Measurements from ENCODE around the gene APBB3.

The APBB3 gene

DNA sequence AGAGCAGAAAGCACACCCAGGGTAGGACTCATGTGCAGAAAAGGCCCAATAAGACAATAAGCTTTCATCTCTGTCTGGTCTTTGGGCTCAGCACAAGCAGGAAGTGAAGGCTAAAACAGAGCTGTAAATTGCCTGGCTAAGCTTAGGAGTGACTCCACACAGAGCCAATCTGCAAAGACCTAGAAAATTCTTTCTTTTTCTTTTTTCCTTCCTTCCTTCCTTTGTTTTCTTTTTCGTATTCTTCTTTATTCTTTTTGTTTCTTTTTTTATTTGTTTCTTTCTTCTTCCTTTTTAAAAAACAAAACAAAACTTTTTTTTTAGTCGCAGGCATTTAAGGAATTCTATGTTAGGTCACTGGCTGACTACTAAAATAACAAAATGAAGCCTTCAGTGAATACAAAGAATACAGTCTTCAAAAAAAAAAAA, 12.4 kb upstream of the APBB3 start:
- Histone ChIP-seq H3K27me3 (ENCODE audit: control insufficient read depth, insufficient read depth, low read length, poor library complexity, severe bottlenecking) (peaks cover 3% of the 10 kb centered on the region), H3K4me3 (ENCODE audit: insufficient read depth, low read depth, low read length) (no peak overlapping the region), H3K27ac (ENCODE audit: insufficient read depth, low read depth, low read length, poor library complexity, severe bottlenecking) (peak overlapping the region; percentile 44), H3K36me3 (ENCODE audit: control insufficient read depth, insufficient read depth, low read length) (no peaks in the 10 kb centered on the region), H3K4me1 (ENCODE audit: control insufficient read depth, insufficient read depth, low read length) (no peaks in the 10 kb centered on the region), H3K9me3 (ENCODE audit: control insufficient read depth, low read length) (no peaks in the 10 kb centered on the region)
- 80 to 100% methylated on average over 1 to 2 of the region's 2 CpGs for WGBS, 2 experiments

DNA sequence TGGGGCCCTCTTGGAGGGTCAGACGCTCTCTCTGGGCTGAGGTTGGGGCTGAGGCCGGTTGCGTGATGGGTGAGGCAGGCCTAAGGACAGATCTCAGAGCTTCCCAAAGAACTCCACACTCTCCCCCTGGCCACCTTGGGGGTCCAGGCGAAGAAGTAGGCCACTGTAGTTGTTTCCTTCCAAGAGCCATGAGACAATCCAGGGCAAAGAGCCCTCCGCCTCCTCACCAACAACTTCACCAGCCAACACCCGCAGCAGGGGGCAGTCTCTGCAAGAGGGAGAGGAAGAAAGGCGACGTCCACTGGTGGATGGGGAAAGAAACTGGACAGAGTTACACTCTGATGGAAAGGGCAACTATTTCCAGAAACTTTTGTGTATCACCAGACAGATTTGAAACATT, 10.9 kb upstream of the APBB3 start:
- Histone ChIP-seq H3K27me3 (ENCODE audit: control insufficient read depth, insufficient read depth, low read length, poor library complexity, severe bottlenecking) (peaks cover 3% of the 10 kb centered on the region), H3K27ac (ENCODE audit: insufficient read depth, low read depth, low read length, poor library complexity, severe bottlenecking) (no peak overlapping the region), H3K36me3 (ENCODE audit: control insufficient read depth, insufficient read depth, low read length) (no peaks in the 10 kb centered on the region), H3K9me3 (ENCODE audit: control insufficient read depth, low read length) (no peaks in the 10 kb centered on the region), H3K4me1 (ENCODE audit: control insufficient read depth, insufficient read depth, low read length) (no peaks in the 10 kb centered on the region), H3K4me3 (ENCODE audit: insufficient read depth, low read depth, low read length) (no peak overlapping the region)
- 89 to 91% methylated on average over 5 to 8 of the region's 8 CpGs for WGBS, 2 experiments

DNA sequence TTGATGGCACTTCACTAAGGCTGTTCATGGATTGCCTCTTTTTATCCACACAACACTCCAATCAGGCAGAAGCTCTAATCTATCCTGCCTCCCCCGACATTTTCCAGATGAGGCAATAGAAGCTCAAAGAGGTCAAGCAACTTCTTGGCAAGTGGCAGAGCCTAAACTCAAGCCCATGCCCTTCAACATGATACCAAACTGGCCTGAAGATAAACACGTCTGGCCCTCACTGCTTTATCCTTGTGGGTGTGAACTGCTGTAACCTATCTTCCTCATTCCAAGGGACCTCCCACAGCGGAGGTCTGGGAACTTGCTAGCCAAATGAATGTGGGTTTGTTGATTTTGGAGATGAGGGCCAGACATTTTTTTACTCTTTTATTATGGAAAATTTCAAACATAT, 9.8 kb upstream of the APBB3 start:
- H3K36me3 ChIP-seq (ENCODE audit: control insufficient read depth, insufficient read depth, low read length), result no peaks in the 10 kb centered on the region
- H3K4me1 ChIP-seq (ENCODE audit: control insufficient read depth, insufficient read depth, low read length), result no peaks in the 10 kb centered on the region
- H3K4me3 ChIP-seq (ENCODE audit: insufficient read depth, low read depth, low read length), result no peak overlapping the region
- no peak overlapping the region for H3K27ac ChIP-seq (ENCODE audit: insufficient read depth, low read depth, low read length, poor library complexity, severe bottlenecking)
- WGBS, 2 experiments, result 69 to 80% methylated on average over 2 to 3 of the region's 3 CpGs
- H3K9me3 ChIP-seq (ENCODE audit: control insufficient read depth, low read length), result no peaks in the 10 kb centered on the region
- H3K27me3 ChIP-seq (ENCODE audit: control insufficient read depth, insufficient read depth, low read length, poor library complexity, severe bottlenecking), result no peaks in the 10 kb centered on the region

DNA sequence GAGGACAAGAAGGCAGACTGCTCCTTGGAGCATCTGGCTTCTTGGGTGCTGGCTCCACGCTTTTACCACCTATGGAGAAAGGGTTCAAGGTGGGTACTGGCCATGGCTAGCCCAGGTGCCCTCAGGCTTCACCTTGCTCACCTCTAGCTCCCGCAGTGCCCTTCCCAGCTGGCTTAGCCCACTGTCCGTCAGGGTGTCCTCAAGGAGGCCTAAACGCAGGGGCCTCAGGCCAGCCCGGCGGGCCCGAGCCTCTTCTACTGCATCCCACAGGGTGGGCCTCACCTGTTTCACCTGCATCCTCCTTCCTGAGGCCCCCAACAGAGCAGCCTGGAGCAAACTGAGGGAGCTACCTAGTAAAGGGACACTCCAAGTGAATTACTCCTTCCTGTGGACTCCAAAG, 9.3 kb upstream of the APBB3 start:
- H3K9me3 ChIP-seq (ENCODE audit: control insufficient read depth, low read length), result no peaks in the 10 kb centered on the region
- no peaks in the 10 kb centered on the region for H3K36me3 ChIP-seq (ENCODE audit: control insufficient read depth, insufficient read depth, low read length)
- H3K4me3 ChIP-seq (ENCODE audit: insufficient read depth, low read depth, low read length), result no peak overlapping the region
- H3K27ac ChIP-seq (ENCODE audit: insufficient read depth, low read depth, low read length, poor library complexity, severe bottlenecking), result no peak overlapping the region
- H3K27me3 ChIP-seq (ENCODE audit: control insufficient read depth, insufficient read depth, low read length, poor library complexity, severe bottlenecking), result no peaks in the 10 kb centered on the region
- no peaks in the 10 kb centered on the region for H3K4me1 ChIP-seq (ENCODE audit: control insufficient read depth, insufficient read depth, low read length)
- 88 to 89% methylated on average over 7 of the region's 7 CpGs for WGBS, 2 experiments

DNA sequence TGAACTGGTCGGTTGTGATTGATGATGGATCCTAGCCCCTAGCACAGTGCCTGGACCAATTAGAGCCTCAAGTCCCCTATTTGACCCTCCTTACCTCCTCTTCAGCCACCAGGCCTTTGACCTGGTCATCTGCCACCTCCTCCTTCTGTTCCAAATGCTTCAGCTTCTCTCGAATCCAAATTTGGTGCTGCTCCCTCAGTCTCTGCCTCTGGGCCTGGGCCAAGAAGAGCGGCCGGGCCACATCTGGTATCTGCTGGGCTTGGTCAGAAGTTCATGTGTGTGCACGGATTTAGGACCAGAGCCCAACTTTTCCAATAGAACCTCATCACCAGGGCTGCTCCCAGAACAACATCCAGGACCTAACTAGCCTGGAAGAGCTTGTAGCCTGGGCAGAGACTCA, 6.7 kb upstream of the APBB3 start:
- H3K27ac ChIP-seq (ENCODE audit: insufficient read depth, low read depth, low read length, poor library complexity, severe bottlenecking), result no peak overlapping the region
- 88 to 94% methylated on average over 5 of the region's 5 CpGs for WGBS, 2 experiments
- no peak overlapping the region for H3K4me3 ChIP-seq (ENCODE audit: insufficient read depth, low read depth, low read length)
- no peaks in the 10 kb centered on the region for H3K27me3 ChIP-seq (ENCODE audit: control insufficient read depth, insufficient read depth, low read length, poor library complexity, severe bottlenecking)
- no peaks in the 10 kb centered on the region for H3K9me3 ChIP-seq (ENCODE audit: control insufficient read depth, low read length)
- no peaks in the 10 kb centered on the region for H3K4me1 ChIP-seq (ENCODE audit: control insufficient read depth, insufficient read depth, low read length)
- peaks cover 15% of the 10 kb centered on the region for H3K36me3 ChIP-seq (ENCODE audit: control insufficient read depth, insufficient read depth, low read length)

DNA sequence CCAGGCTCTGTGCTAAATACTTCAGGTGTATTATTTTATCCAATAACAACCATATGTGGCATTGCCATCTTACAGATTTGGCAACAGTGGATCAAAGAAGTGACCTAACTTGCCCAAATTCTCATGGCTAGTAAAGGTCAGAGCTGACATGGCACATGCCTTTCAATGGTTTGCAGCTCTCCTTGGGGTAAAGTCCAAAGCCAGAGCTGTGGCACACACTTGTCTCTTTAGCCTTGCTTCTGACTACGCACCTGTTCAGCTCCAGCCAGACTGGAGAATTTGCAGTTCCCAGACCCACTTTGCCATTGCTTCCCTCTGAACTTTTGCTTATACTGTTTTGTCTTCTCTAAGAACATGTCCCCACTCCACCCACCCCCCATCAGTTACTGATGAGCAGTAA, 6.1 kb upstream of the APBB3 start:
- Histone ChIP-seq H3K4me1 (ENCODE audit: control insufficient read depth, insufficient read depth, low read length) (peaks cover 4% of the 10 kb centered on the region), H3K27me3 (ENCODE audit: control insufficient read depth, insufficient read depth, low read length, poor library complexity, severe bottlenecking) (no peaks in the 10 kb centered on the region), H3K36me3 (ENCODE audit: control insufficient read depth, insufficient read depth, low read length) (peaks cover 15% of the 10 kb centered on the region), H3K4me3 (ENCODE audit: insufficient read depth, low read depth, low read length) (no peak overlapping the region), H3K9me3 (ENCODE audit: control insufficient read depth, low read length) (no peaks in the 10 kb centered on the region), H3K27ac (ENCODE audit: insufficient read depth, low read depth, low read length, poor library complexity, severe bottlenecking) (no peak overlapping the region)
- WGBS, 2 experiments, result 91 to 92% methylated on average over 1 of the region's 1 CpG

DNA sequence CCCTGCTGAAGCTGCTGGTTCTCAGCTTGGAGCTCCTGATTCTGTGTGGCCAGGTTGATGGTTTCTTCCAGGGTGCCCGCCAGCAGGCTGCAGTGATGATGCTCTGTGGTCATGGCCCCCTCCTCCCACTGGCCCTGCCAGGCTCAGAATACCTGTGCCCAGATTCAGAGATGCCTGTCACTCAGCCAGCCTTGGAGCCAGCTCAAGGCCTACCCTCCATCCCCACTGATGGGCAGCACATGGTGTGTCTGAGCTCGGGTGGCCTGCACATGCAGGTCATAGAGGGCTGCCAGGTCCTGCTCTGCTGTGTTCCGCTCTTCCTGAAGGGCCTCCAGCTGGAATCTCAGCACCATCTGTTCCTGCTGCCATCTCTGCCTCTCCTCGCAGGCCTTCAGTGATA, 5.7 kb upstream of the APBB3 start:
- no peak overlapping the region for H3K4me3 ChIP-seq (ENCODE audit: insufficient read depth, low read depth, low read length)
- no peaks in the 10 kb centered on the region for H3K27me3 ChIP-seq (ENCODE audit: control insufficient read depth, insufficient read depth, low read length, poor library complexity, severe bottlenecking)
- 90 to 96% methylated on average over 4 of the region's 4 CpGs for WGBS, 2 experiments
- H3K36me3 ChIP-seq (ENCODE audit: control insufficient read depth, insufficient read depth, low read length), result peaks cover 15% of the 10 kb centered on the region
- peaks cover 6% of the 10 kb centered on the region for H3K4me1 ChIP-seq (ENCODE audit: control insufficient read depth, insufficient read depth, low read length)
- H3K27ac ChIP-seq (ENCODE audit: insufficient read depth, low read depth, low read length, poor library complexity, severe bottlenecking), result no peak overlapping the region
- no peaks in the 10 kb centered on the region for H3K9me3 ChIP-seq (ENCODE audit: control insufficient read depth, low read length)

DNA sequence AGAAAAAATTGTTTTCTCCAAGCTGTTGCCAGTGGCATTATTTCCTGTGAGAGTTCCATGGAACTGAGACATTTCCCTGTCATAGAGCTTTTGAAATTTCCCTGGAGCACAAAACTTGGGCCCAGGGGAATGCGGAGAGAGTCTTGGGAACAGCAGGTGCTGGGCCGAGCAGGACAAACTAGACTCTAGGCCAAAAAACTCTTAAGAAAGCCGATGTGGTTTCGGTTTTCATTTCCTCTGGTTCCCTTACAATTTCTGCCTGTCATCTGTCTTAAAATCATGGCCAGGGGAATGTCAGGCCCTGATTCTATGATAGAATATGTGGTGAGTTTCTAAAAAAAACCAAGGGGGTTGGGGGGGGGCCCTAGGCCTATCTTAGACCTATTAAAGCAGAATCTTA, 4.8 kb upstream of the APBB3 start:
- WGBS, 2 experiments, result 89 to 90% methylated on average over 4 of the region's 4 CpGs
- peaks cover 6% of the 10 kb centered on the region for H3K4me1 ChIP-seq (ENCODE audit: control insufficient read depth, insufficient read depth, low read length)
- H3K4me3 ChIP-seq (ENCODE audit: insufficient read depth, low read depth, low read length), result no peak overlapping the region

DNA sequence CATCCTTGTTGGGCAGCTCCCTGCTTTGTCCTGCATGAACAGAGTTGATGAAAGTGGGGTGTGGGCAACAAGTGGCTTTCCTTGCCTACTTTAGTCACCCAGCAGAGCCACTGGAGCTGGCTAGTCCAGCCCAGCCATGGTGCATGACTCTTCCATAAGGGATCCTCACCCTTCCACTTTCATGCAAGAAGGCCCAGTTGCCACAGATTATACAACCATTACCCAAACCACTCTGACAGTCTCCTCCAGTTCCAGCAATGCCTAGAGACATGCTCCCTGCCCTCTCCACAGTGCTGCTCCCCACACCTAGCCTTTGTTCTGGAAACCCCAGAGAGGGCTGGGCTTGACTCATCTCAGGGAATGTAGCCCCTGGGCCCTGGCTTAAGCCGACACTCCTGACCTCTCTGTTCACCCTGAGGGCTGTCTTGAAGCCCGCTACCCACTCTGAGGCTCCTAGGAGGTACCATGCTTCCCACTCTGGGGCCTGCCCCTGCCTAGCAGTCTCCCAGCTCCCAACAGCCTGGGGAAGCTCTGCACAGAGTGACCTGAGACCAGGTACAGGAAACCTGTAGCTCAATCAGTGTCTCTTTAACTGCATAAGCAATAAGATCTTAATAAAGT, 4.2 kb upstream of the APBB3 start:
- 90 to 95% methylated on average over 2 of the region's 2 CpGs for WGBS, 2 experiments
- no peaks in the 10 kb centered on the region for H3K27me3 ChIP-seq (ENCODE audit: control insufficient read depth, insufficient read depth, low read length, poor library complexity, severe bottlenecking)

More for the DNA sequence above, 4.8 kb upstream of the APBB3 start:
- no peak overlapping the region for H3K27ac ChIP-seq (ENCODE audit: insufficient read depth, low read depth, low read length, poor library complexity, severe bottlenecking)
- no peaks in the 10 kb centered on the region for H3K27me3 ChIP-seq (ENCODE audit: control insufficient read depth, insufficient read depth, low read length, poor library complexity, severe bottlenecking)
- no peaks in the 10 kb centered on the region for H3K9me3 ChIP-seq (ENCODE audit: control insufficient read depth, low read length)
- H3K36me3 ChIP-seq (ENCODE audit: control insufficient read depth, insufficient read depth, low read length), result peaks cover 15% of the 10 kb centered on the region

DNA sequence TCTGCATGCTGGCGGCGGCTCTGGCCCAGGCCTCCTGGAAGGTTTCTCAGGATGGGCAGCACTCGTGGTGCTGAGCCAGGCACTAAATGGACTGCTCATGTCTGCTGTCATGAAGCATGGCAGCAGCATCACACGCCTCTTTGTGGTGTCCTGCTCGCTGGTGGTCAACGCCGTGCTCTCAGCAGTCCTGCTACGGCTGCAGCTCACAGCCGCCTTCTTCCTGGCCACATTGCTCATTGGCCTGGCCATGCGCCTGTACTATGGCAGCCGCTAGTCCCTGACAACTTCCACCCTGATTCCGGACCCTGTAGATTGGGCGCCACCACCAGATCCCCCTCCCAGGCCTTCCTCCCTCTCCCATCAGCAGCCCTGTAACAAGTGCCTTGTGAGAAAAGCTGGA, 3.5 kb upstream of the APBB3 start:
- WGBS, 2 experiments, result 94 to 97% methylated on average over 13 of the region's 13 CpGs
- Histone ChIP-seq H3K4me1 (ENCODE audit: control insufficient read depth, insufficient read depth, low read length) (peaks cover 13% of the 10 kb centered on the region), H3K4me3 (ENCODE audit: insufficient read depth, low read depth, low read length) (no peak overlapping the region), H3K27ac (ENCODE audit: insufficient read depth, low read depth, low read length, poor library complexity, severe bottlenecking) (no peak overlapping the region), H3K9me3 (ENCODE audit: control insufficient read depth, low read length) (no peaks in the 10 kb centered on the region), H3K36me3 (ENCODE audit: control insufficient read depth, insufficient read depth, low read length) (peaks cover 15% of the 10 kb centered on the region), H3K27me3 (ENCODE audit: control insufficient read depth, insufficient read depth, low read length, poor library complexity, severe bottlenecking) (no peaks in the 10 kb centered on the region)

More for the DNA sequence above, 4.2 kb upstream of the APBB3 start:
- Histone ChIP-seq H3K4me3 (ENCODE audit: insufficient read depth, low read depth, low read length) (no peak overlapping the region), H3K4me1 (ENCODE audit: control insufficient read depth, insufficient read depth, low read length) (peaks cover 8% of the 10 kb centered on the region), H3K27ac (ENCODE audit: insufficient read depth, low read depth, low read length, poor library complexity, severe bottlenecking) (no peak overlapping the region), H3K9me3 (ENCODE audit: control insufficient read depth, low read length) (no peaks in the 10 kb centered on the region), H3K36me3 (ENCODE audit: control insufficient read depth, insufficient read depth, low read length) (peaks cover 15% of the 10 kb centered on the region)

Measured in ectodermal cell (in vitro differentiated cells).